GM13976 (cell line): ENCODE measurements around the gene MIPOL1.

Source experiments
- DNase-seq: peaks from one replicate; pipeline ENCODE4 v3.0.0; 2012; ENCODE audit warnings: low spot score
- in situ Hi-C: fragments of 300-500 bp; cut with MboI; formaldehyde crosslinking; loops from one replicate; pipeline ENCODE4 v1.12.0; 2022; ENCODE audit warnings: low sequenced_read_pairs, mixed read lengths, inconsistent platforms; ENCODE audit not compliant: unreplicated experiment
- TF ChIP-seq, protein P1 (sequence below): IDR thresholded peaks from 2 replicates; pipeline ENCODE4 v1.5.1; 2012; ENCODE audit warnings: borderline replicate concordance, mild to moderate bottlenecking; ENCODE audit not compliant: insufficient read depth; ENCODE audit errors: extremely low read depth, missing control alignments, control extremely low read depth

Gene MIPOL1

DNA sequence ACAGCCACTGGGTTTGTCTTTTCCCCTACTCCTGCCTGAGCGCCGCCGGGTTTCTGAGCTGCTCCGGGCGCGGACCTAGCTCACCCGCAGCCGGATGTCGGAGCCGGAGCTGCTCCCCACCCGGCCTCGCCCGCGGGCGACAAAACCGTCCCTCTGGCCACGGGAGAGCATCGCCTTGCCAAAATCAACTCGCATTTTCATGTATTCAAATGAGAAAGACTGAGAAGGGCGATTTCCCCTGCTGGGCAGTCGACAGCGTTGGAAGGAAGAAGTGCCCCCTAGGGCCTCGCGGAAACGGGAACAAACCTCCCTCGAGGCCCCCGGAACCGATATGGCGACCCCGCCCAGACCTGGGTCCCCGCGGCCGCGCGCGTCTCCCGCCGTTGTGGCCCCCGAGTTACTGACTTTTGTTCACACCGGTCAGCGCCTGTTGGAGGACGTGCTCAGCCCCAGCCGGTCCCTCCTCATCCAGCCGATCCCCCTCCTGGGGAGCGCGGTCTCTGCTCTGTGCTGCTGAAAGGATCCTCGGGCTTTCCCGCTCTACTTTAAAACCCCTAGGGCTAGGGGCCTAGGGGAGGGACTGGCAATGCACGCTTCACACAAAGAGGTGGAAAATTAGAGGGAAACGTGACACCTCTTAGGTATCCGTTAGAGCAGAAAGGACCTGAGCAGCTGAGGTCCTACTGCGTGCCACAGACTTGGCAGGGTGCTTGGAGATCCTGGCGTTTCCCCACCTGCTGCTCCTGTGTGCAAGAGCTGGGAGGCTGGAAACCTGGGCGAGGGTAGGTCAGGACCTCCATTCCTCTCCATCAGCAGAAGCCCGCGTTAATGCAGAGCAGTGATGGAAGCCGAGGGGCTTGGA, 402.0 kb downstream of the MIPOL1 start:
- in situ Hi-C loops: no loop called here
- TF ChIP-seq, protein P1, sequence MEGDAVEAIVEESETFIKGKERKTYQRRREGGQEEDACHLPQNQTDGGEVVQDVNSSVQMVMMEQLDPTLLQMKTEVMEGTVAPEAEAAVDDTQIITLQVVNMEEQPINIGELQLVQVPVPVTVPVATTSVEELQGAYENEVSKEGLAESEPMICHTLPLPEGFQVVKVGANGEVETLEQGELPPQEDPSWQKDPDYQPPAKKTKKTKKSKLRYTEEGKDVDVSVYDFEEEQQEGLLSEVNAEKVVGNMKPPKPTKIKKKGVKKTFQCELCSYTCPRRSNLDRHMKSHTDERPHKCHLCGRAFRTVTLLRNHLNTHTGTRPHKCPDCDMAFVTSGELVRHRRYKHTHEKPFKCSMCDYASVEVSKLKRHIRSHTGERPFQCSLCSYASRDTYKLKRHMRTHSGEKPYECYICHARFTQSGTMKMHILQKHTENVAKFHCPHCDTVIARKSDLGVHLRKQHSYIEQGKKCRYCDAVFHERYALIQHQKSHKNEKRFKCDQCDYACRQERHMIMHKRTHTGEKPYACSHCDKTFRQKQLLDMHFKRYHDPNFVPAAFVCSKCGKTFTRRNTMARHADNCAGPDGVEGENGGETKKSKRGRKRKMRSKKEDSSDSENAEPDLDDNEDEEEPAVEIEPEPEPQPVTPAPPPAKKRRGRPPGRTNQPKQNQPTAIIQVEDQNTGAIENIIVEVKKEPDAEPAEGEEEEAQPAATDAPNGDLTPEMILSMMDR: no peak
- no peak for DNase-seq

DNA sequence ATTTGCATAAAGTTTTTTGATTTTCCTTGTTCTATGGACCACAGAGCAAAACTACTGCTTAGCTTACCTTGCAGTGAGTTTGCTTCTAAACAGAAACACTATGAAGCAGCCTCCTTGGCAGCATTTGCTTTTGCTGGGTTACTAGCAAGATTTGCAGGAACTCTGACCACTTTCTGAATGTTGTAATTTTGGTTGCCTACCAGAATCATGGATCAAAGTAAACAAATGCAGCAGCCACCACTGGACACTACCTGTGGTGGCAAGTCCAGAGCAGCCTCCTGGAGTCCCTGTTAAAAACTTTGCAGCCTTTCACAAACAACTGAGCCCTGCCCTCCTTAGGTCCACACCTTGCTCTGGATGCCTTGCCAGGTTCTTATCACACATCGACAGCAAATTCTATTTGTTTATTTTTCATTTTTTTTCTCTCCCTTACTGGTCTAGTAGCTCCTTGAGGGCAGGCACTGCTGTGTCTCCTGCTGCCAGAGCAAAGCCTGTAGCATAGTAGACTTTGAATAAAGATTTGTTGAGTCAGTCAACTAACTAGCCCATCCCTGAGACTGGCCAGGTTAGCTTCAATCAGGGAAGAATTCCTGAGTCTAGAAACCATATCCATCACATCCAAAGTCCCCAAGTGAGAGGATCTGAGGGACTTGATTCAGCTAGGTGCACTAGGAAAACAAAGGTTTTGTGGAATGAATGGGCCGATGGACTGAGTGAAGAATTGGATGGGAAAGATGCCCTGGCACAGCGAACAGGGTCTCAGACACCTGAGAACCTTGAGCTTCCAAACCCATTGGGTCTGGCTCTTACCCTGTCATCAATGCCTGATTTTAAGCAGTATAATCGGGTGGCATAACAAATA, 403.4 kb downstream of the MIPOL1 start:
- DNase-seq: no peak
- TF ChIP-seq, protein P1: no peak
- in situ Hi-C loops: no loop called here

DNA sequence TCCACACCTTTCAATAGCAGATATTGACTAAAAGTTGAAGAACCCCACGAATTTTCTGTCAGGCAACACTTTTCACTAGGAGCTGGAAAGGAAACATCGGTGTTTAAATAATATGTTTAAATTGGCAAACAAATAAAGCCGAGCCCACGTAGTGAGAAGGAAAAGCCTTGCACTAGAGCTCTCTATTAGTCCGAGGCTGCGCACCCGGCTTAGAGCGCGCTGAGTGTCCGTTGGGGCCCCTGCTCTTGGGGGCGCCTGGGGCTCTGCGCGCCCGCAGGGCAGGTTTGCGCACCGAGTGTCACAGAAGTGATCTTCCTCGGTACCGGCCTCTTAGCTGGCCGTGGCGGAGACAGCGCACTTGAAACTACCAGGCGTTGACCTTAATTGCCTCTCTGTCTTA, 404.1 kb downstream of the MIPOL1 start:
- TF ChIP-seq, protein P1: no peak
- DNase-seq: no peak
- in situ Hi-C loops: no loop called here
